ENCODE measurements around the gene ERV3-1. TPM values are rescaled to one million over a fixed set of nuclear protein-coding genes. Genes with fewer than 3 reads are reported as not detected.
"Not testable (repeated sequence)": the region's sequence is repeated elsewhere in the genome, so short reads cannot be mapped to it uniquely, and the experiment has no call there.

ERV3-1 gene
- 1 to 10 TPM; 5.3 to 6.1 TPM for total RNA-seq

GRCh38 chr7:65006094-65006992, at the start of gene ERV3-1:
Gene ERV3-1 (minus strand): TSS chr7:65006687. CDS start chr7:64993026, 13,661 bp downstream.
- DNase-seq: peak; percentile 90
- peaks cover 46% of the 10 kb centered on the region for H3K36me3 Mint-ChIP-seq
- peak within 1 kb of the TSS; percentile 94 for H3K4me3 Mint-ChIP-seq
- H3K27me3 Mint-ChIP-seq: no peaks in the 10 kb centered on the region
- H3K27ac Mint-ChIP-seq: peak within 1 kb of the TSS; percentile 94
- peaks cover 30% of the 10 kb centered on the region for H3K4me1 Mint-ChIP-seq
- H3K9me3 Mint-ChIP-seq: peaks cover 24% of the 10 kb centered on the region

GRCh38 chr7:65055786-65056185, 49.3 kb upstream of the ERV3-1 start:
- H3K4me1 Mint-ChIP-seq, H3K27me3 Mint-ChIP-seq, H3K9me3 Mint-ChIP-seq, DNase-seq, H3K27ac Mint-ChIP-seq, H3K4me3 Mint-ChIP-seq: not testable (repeated sequence)
- H3K36me3 Mint-ChIP-seq: peaks cover 41% of the 10 kb centered on the region

DNA sequence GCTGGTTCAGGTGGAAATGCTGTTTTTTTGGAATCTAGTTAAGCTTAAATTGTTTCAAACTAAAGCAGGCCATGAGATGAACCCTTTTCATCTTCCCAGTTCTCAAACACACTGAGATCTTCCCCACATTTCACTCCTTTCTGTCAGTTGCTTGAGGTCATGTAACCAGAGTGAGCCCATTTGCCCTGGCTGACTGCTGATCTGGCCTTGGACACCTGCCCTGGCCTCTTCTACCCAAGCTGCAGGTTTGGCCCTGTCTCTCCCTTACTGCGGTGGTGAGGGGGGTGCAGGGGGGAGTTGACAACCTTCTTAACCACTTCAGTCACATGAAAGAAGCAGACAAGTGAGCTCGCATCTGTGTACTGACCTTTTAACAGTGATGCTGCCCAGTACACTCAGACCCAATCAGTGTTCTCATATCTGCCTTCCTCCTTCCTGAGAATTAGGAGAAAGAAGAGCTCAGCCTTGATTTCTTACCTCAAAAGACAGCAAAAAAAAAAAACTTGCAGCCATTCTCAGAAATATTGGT, 48.0 kb upstream of the ERV3-1 start:
- Mint-ChIP-seq H3K9me3 (peaks cover 11% of the 10 kb centered on the region), H3K36me3 (peaks cover 43% of the 10 kb centered on the region)
- H3K27me3 Mint-ChIP-seq, H3K4me1 Mint-ChIP-seq, H3K27ac Mint-ChIP-seq, H3K4me3 Mint-ChIP-seq, DNase-seq: not testable (repeated sequence)

- not testable (repeated sequence) for DNase-seq, H3K27ac Mint-ChIP-seq, H3K4me3 Mint-ChIP-seq, H3K4me1 Mint-ChIP-seq, H3K27me3 Mint-ChIP-seq
- peaks cover 11% of the 10 kb centered on the region for H3K9me3 Mint-ChIP-seq
- H3K36me3 Mint-ChIP-seq: peaks cover 30% of the 10 kb centered on the region
These were observed 45.2 kb upstream of the ERV3-1 start for GRCh38 chr7:65051654-65052053.

DNA sequence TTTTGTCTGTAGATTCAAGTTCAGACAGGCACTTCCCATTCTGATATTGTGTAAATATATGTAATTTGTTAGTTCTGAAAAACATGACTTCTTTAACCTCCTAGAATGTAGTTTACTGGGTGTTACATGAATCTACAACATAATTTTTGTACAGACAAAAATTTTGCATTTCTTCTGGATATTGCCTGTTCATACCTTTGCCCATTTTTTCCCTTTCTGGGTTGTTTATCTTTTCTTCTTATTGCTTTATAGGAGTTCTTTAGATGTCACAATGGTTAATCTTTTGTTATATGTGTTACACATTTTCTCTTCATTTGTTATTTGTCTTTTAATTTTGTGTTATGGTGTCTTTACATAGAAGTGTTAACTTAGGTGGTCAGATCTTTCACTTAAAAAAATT, 44.7 kb upstream of the ERV3-1 start:
- H3K9me3 Mint-ChIP-seq: peaks cover 11% of the 10 kb centered on the region
- H3K27me3 Mint-ChIP-seq, H3K4me3 Mint-ChIP-seq, DNase-seq, H3K27ac Mint-ChIP-seq, H3K4me1 Mint-ChIP-seq: not testable (repeated sequence)
- peaks cover 25% of the 10 kb centered on the region for H3K36me3 Mint-ChIP-seq

DNA sequence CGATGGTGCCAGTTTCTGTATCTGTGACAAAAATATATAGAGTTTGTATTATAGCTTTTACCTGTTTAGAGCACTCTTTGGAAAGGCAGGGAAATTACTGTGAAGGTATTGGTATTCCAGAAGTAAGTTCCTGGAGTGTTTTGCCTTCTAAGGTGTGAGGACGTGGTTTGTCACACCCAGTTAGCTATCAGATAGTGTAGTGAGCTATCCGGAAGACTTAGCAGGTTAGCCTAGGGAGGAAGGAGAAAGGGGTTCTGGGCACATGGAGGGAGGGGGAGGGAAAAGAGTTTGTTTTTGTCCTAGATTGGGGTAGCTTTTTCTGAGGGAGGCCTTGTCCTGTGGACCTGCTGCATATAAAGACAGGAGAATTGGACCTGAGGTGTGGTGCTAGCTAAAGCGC, 39.8 kb upstream of the ERV3-1 start:
- peaks cover 12% of the 10 kb centered on the region for H3K36me3 Mint-ChIP-seq
- not testable (repeated sequence) for H3K4me1 Mint-ChIP-seq, H3K4me3 Mint-ChIP-seq, H3K27ac Mint-ChIP-seq, DNase-seq, H3K27me3 Mint-ChIP-seq
- peaks cover 10% of the 10 kb centered on the region for H3K9me3 Mint-ChIP-seq

DNA sequence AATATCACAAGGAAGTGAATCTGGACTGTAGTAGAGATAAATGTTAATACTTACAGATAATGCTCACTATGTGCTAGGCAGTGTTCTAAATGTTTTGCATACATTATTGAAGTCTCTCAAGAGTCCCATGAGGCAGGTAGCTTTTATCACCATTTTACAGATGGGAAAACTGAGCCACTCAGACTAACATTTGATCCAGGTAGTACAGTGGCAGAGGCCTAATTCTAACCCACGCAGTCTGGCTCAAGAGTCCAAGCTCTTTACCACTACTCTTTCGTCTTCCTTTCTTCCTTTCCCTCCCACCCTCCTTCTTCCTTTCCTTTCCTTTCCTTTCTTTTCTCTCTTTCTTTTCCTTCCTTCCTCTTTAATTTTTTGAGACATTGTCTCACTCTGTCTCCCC, 39.1 kb upstream of the ERV3-1 start:
- not testable (repeated sequence) for DNase-seq, H3K4me3 Mint-ChIP-seq, H3K4me1 Mint-ChIP-seq, H3K9me3 Mint-ChIP-seq, H3K27me3 Mint-ChIP-seq, H3K27ac Mint-ChIP-seq, H3K36me3 Mint-ChIP-seq

DNA sequence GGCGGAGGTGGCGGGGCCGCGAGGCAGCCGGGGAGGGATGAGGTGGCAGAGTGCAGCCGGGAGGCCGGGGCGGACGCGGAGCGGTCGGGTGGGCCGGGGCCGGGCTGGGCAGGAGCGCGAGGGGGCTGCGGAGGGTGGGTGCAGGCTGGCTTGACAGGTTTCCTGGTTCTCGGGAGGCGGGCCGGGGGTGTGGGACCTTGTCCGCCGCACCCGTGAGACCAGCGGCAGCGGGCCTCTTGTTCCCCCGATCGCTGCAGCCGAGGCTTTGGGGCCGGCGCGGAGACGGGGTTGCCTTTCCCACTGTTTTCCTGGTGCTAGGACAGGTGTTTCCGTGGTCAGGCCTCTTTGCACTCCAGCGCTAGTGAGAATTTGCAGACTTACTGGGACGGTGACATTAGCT, 32.3 kb upstream of the ERV3-1 start:
- Mint-ChIP-seq H3K27ac (peak overlapping the region; percentile 65), H3K4me3 (peak overlapping the region; percentile 84), H3K4me1 (peaks cover 12% of the 10 kb centered on the region)
- not testable (repeated sequence) for H3K27me3 Mint-ChIP-seq, H3K9me3 Mint-ChIP-seq, H3K36me3 Mint-ChIP-seq
- DNase-seq: peak; percentile 30

DNA sequence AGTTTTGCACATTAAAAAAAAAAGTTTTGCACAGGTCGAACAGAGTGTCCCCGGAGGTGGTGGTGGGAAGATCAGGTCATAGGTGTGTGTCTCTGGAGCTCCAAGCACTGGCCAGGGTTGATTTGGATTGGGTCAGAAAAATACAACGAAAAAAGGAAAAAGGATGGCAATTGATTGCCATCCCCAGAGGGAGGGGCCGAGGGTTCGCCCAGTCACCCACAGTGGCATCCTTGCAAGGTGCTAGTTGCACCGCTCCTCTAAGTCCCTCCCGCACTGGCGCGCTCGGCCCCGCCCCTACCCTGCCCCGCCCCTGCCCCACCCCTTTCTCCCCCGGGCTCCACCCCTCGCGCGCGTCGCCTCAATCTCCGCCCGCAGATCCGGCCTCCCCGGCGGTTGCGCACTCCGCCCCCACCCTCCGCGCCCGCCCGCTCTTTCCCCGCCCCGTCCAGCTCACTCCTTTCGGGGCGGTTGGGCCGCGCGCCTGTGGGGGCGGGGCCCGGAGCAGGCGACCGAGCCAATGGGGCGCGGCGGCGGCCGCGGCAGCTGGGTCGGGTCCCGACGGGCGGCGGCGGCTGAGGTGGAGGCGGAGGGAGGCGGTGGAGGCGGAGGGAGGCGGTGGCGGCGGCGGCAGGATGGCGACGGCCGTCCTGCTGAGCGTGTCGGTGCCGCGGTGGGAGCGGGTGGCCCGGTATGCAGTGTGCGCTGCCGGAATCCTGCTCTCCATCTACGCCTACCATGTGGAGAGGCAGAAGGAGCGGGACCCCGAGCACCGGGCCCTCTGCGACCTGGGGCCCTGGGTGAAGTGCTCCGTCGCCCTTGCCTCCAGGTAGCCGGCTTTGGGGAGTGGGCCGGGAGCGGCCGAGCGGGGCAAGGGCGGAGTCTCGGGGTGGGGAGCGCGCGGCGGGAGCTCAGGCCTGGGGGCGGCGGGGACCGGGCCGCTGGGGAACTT, 31.5 kb upstream of the ERV3-1 start:
- H3K9me3 Mint-ChIP-seq: no peaks in the 10 kb centered on the region
- H3K27me3 Mint-ChIP-seq: no peaks in the 10 kb centered on the region
- H3K27ac Mint-ChIP-seq: peak overlapping the region; percentile 51
- DNase-seq: peak; percentile 90
- peaks cover 12% of the 10 kb centered on the region for H3K4me1 Mint-ChIP-seq
- peak overlapping the region; percentile 79 for H3K4me3 Mint-ChIP-seq
- peaks cover 1% of the 10 kb centered on the region for H3K36me3 Mint-ChIP-seq

DNA sequence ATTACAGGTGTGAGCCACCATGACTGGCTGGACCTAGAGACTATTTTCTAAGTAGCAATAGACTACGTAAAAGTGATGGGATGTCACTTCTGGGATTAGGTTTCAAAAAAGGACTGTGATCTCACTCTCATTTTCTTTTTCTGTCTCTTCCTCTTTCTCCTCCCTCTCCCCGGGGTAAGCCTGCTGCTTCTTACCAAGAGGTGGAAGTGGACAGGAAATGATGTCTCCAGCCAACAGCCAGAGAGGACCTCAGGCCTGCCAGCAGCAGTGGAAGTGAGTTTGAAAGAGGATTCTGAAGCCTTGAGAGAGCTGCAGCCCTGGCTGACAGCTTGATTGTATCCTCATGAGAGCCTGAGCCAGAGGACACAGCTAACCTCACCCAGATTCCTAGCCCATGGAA, 30.0 kb upstream of the ERV3-1 start:
- not testable (repeated sequence) for H3K36me3 Mint-ChIP-seq, DNase-seq, H3K27me3 Mint-ChIP-seq, H3K27ac Mint-ChIP-seq, H3K9me3 Mint-ChIP-seq, H3K4me3 Mint-ChIP-seq
- peaks cover 12% of the 10 kb centered on the region for H3K4me1 Mint-ChIP-seq

DNA sequence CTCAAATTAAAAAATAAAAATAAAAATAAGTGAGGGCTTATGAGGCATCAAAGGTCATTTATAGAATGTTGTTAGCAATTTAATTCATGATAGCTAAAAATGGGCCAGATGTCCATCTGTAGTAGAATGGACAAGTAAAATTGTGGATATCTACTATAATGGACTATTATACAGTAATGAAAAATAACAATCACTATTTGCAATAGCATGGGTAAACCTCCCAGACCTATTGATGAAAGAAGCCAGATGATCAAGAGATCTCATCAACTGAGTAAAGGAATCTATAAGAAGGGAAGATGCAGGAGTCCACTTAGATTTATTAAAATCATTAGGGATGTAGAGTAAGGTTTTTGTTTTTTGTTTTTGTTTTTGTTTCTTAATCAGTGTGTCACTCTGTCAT, 29.0 kb upstream of the ERV3-1 start:
- peaks cover 12% of the 10 kb centered on the region for H3K4me1 Mint-ChIP-seq
- H3K9me3 Mint-ChIP-seq, H3K27ac Mint-ChIP-seq, DNase-seq, H3K36me3 Mint-ChIP-seq, H3K4me3 Mint-ChIP-seq, H3K27me3 Mint-ChIP-seq: not testable (repeated sequence)

- H3K27me3 Mint-ChIP-seq, H3K4me1 Mint-ChIP-seq, H3K4me3 Mint-ChIP-seq, H3K9me3 Mint-ChIP-seq, H3K36me3 Mint-ChIP-seq, H3K27ac Mint-ChIP-seq, DNase-seq: not testable (repeated sequence)
These were observed 27.8 kb upstream of the ERV3-1 start for GRCh38 chr7:65034120-65034782.

GRCh38 chr7:65033391-65033790, 26.9 kb upstream of the ERV3-1 start:
- H3K4me1 Mint-ChIP-seq, H3K27me3 Mint-ChIP-seq, H3K27ac Mint-ChIP-seq, H3K4me3 Mint-ChIP-seq, H3K9me3 Mint-ChIP-seq, H3K36me3 Mint-ChIP-seq, DNase-seq: not testable (repeated sequence)

DNA sequence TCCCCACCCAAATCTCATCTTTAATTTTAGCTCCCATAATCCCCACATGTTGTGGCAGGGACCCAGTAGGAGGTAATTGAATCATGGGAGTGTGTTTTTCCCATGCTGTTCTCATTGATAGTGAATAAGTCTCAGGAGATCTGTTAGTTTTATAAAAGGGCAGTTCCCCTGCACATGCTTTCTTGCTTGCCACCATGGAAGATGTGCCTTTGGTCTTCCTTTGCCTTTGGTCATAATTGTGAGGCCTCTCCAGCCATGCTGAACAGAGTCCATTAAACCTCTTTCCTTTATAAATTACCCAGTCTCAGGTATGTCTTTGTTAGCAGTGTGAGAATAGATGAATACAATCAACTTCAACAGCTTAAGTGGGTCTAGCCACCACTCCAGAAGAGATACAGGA, 18.5 kb upstream of the ERV3-1 start:
- not testable (repeated sequence) for DNase-seq, H3K36me3 Mint-ChIP-seq, H3K27me3 Mint-ChIP-seq, H3K27ac Mint-ChIP-seq, H3K9me3 Mint-ChIP-seq, H3K4me1 Mint-ChIP-seq, H3K4me3 Mint-ChIP-seq

DNA sequence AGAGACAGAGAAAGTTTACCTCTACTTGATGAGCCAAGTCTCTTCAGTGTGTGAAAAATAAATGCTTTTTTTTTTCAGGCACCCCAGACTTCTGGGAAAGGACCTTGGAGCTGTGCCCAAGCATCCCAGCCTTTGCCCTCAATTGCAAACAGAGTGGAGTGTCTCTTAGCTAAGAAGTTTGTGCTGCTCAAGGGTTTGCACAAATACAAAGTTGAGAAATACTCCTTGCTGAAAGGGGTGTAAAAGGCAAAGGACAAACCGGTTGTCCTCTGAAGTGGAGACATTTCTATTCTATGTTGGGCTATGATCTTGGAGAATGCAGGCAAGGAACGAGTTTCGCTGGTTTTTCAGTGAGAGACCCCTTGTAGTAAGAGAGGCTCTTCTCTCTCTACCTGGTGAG, 14.5 kb upstream of the ERV3-1 start:
- not testable (repeated sequence) for DNase-seq, H3K9me3 Mint-ChIP-seq, H3K4me3 Mint-ChIP-seq, H3K27ac Mint-ChIP-seq, H3K36me3 Mint-ChIP-seq, H3K27me3 Mint-ChIP-seq, H3K4me1 Mint-ChIP-seq

Data from activated naive CD8-positive, alpha-beta T cell treated with anti-CD3 and anti-CD28 coated beads for 36 hours (primary cell).